ENCODE results near the gene GEMIN8. TPM values are rescaled to one million over a fixed set of nuclear protein-coding genes. Genes with fewer than 3 reads are reported as not detected.

Gene GEMIN8
- total and polyA plus RNA-seq, 2 of the 8 experiments (the other 6 are each of a cell fraction or from before 2014, with no cell fraction given), result 18.2 to 31.4 TPM

- Histone ChIP-seq H3K79me1 (ENCODE audit: low read depth, low read length) (no peaks in the 10 kb centered on the region), H3K36me3 (ENCODE audit: control insufficient read depth in 2 of 4, insufficient read depth in 4 of 4, low read length in 3 of 4) (peaks cover 0 to 6% (median 3%) of the 10 kb centered on the region in 4 experiments; a peak in 4 of 8 replicates), H2BK15ac (ENCODE audit: low read length) (no peak overlapping the region), H3K4ac (replicated peaks; ENCODE audit: insufficient read length, low read depth, low read length) (no peak overlapping the region), H3K4me1 (replicated peaks in 1 of 4; ENCODE audit: control insufficient read depth in 3 of 4, insufficient read depth in 4 of 4, low read length in 3 of 4) (no peaks in the 10 kb centered on the region), H2BK120ac (replicated peaks; ENCODE audit: low read depth, low read length) (no peak overlapping the region), H3K4me2 (ENCODE audit: insufficient read depth in 1 of 2, low read depth in 2 of 2, low read length in 2 of 2) (no peak overlapping the region), H4K5ac (ENCODE audit: insufficient read length, low read depth, low read length) (no peak overlapping the region), H2BK12ac (ENCODE audit: low read depth, low read length) (no peak overlapping the region), H2BK20ac (ENCODE audit: low read length) (no peak overlapping the region), H3K23ac (ENCODE audit: insufficient read length) (no peak overlapping the region), H2AK5ac (ENCODE audit: low read depth, low read length) (no peak overlapping the region), H3K23me2 (ENCODE audit: low read depth, low read length) (no peaks in the 10 kb centered on the region; the same call in 1 of the 2 replicates), H3K18ac (ENCODE audit: extremely low read depth, low read length) (no peak overlapping the region), H4K8ac (ENCODE audit: extremely low read depth, insufficient read depth, low read length) (no peak overlapping the region), H3K56ac (replicated peaks; ENCODE audit: insufficient read length, low read depth, low read length) (no peak overlapping the region), H3K27ac (ENCODE audit: low read depth, low read length) (no peak overlapping the region), H3K27me3 (replicated peaks in 1 of 4; ENCODE audit: control insufficient read depth in 3 of 4, extremely low read depth in 1 of 4, insufficient read depth in 3 of 4, low read length in 3 of 4) (no peaks in the 10 kb centered on the region), H2BK5ac (ENCODE audit: low read depth, low read length) (no peak overlapping the region), H4K20me1 (replicated peaks in 1 of 2; ENCODE audit: control insufficient read depth in 1 of 2, insufficient read depth in 2 of 2, low read length in 2 of 2) (no peaks in the 10 kb centered on the region), H3K79me2 (ENCODE audit: control insufficient read depth in 1 of 2, insufficient read depth in 2 of 2, low read length in 2 of 2) (no peaks in the 10 kb centered on the region), H4K91ac (replicated peaks; ENCODE audit: insufficient read length, low read length) (no peak overlapping the region), H3K9me3 (ENCODE audit: insufficient read depth in 2 of 2, low read depth in 1 of 2, low read length in 1 of 2) (no peaks in the 10 kb centered on the region), H3K14ac (ENCODE audit: insufficient read length) (no peak overlapping the region), H3K4me3 (ENCODE audit: extremely low read depth in 1 of 4, insufficient read depth in 2 of 4, low read depth in 3 of 4, low read length in 4 of 4) (no peak overlapping the region), H3K9ac (replicated peaks in 1 of 4; ENCODE audit: extremely low read depth in 1 of 4, low read depth in 3 of 4, low read length in 3 of 4) (no peak overlapping the region), H2AFZ (ENCODE audit: low read length) (no peak overlapping the region)
- ChIA-PET CTCF (ENCODE audit: partially characterized antibody) (no interaction called here), POLR2A (ENCODE audit: partially characterized antibody) (no interaction called here)
- WGBS, 2 experiments (ENCODE audit: extremely low coverage in 1 of 2, insufficient coverage in 1 of 2, insufficient read length in 1 of 2, insufficient replicate concordance in 2 of 2, low coverage in 1 of 2, low lambda C conversion rate in 2 of 2, missing lambda C conversion rate in 1 of 2), result 91% methylated on average over 10 of the region's 10 CpGs; no CpG with 5 or more reads in 1 of the 2 experiments
- DNase-seq (ENCODE audit: low read depth in 1 of 2, low spot score in 2 of 2) (no peak), FAIRE-seq (no peak)
- TF ChIP-seq RFX5 (IDR thresholded peaks at IDR 0.05; ENCODE audit: borderline replicate concordance, low read depth, low read length), result no peak
- no peak for TF ChIP-seq YY1 (IDR thresholded peaks at IDR 0.05; ENCODE audit: low read depth, low read length)
- TF ChIP-seq TBP (IDR thresholded peaks at IDR 0.05; ENCODE audit: low read depth, low read length), result no peak
- no peak for TF ChIP-seq RNF2 (IDR thresholded peaks at IDR 0.05; ENCODE audit: borderline replicate concordance, low read depth, low read length, missing control alignments, poor library complexity, severe bottlenecking)
Observed at GRCh38 chrX:14006540-14006939, 23.2 kb downstream of the GEMIN8 start.

Data from H1 (cell line).